Prostate gland (tissue), 2 donors: ENCODE results near the gene RSPO3.

Source experiments
- CTCF ChIP-seq, 4 experiments: fragments of 200-600 bp in 2 of 4; fragments of 450-650 bp in 2 of 4; sonication (generic) in 2 of 4; IDR thresholded peaks; 1 replicate in 3 of 4; 2 replicates in 1 of 4; pipeline ENCODE4 v1.5.1; 2016 to 2019; ENCODE audit warnings: antibody characterized with exemption in 4 of 4, mild to moderate bottlenecking in 2 of 4, moderate library complexity in 2 of 4
- POLR2A ChIP-seq: fragments of 450-650 bp; IDR thresholded peaks from one replicate; pipeline ENCODE4 v1.6.1; 2016; ENCODE audit warnings: antibody characterized with exemption, mild to moderate bottlenecking
- POLR2AphosphoS5 ChIP-seq: sonication (generic); formaldehyde crosslinking; IDR thresholded peaks from one replicate; pipeline ENCODE4 v1.6.1; 2017; ENCODE audit warnings: antibody characterized with exemption

- TF ChIP-seq POLR2AphosphoS5 (no peak), CTCF (IDR thresholded peaks at IDR 0.05) (no peak), POLR2A (no peak)
Measured at GRCh38 chr6:127200114-127200513, 81.6 kb downstream of the RSPO3 start.
